ENCODE results near the gene RAD50. TPM values are rescaled to one million over a fixed set of nuclear protein-coding genes. Genes with fewer than 3 reads are reported as not detected.

Gene RAD50
- total and polyA plus RNA-seq, 7 donors: 6.0 to 34.6 (median 20.0) TPM

GRCh38 chr5:132644177-132644576, 87.4 kb downstream of the RAD50 start:
- DNase-seq: no peak
- peaks cover 0 to 3% (median 0%) of the 10 kb centered on the region in 4 donors for H3K9me3 ChIP-seq
- H3K27me3 ChIP-seq: no peaks in the 10 kb centered on the region
- H3K36me3 ChIP-seq: peaks cover 20 to 52% (median 25%) of the 10 kb centered on the region in 4 donors
- TF ChIP-seq EP300 (IDR thresholded peaks at IDR 0.05) (no peak), POLR2A (IDR thresholded peaks at IDR 0.05) (no peak), CTCF (IDR thresholded peaks at IDR 0.05) (no peak), POLR2AphosphoS5 (IDR thresholded peaks at IDR 0.05) (no peak)
- H3K27ac ChIP-seq: no peak overlapping the region
- no peak overlapping the region for H3K4me3 ChIP-seq
- H3K4me1 ChIP-seq: no peaks in the 10 kb centered on the region
- intact Hi-C loops (cut with DNase I): no loop called here

- DNase-seq: no peak
- intact Hi-C loops (cut with DNase I): no loop called here
Observed at GRCh38 chr5:132646583-132647266, 89.9 kb downstream of the RAD50 start.

GRCh38 chr5:132647473-132647872, 90.7 kb downstream of the RAD50 start:
- H3K9me3 ChIP-seq: peaks cover 0 to 3% (median 0%) of the 10 kb centered on the region in 4 donors
- H3K4me1 ChIP-seq: no peaks in the 10 kb centered on the region
- DNase-seq: no peak
- H3K36me3 ChIP-seq: peaks cover 0 to 19% (median 6%) of the 10 kb centered on the region in 4 donors
- 71 to 89% methylated on average over 2 of the region's 2 CpGs for WGBS, 2 donors
- H3K27me3 ChIP-seq: no peaks in the 10 kb centered on the region
- H3K27ac ChIP-seq: no peak overlapping the region
- no peak overlapping the region for H3K4me3 ChIP-seq
- TF ChIP-seq EP300 (IDR thresholded peaks at IDR 0.05) (no peak), POLR2AphosphoS5 (IDR thresholded peaks at IDR 0.05) (no peak), POLR2A (IDR thresholded peaks at IDR 0.05) (no peak), CTCF (IDR thresholded peaks at IDR 0.05) (no peak)
- intact Hi-C loops (cut with DNase I): no loop called here

More at GRCh38 chr5:132646583-132647266, 89.9 kb downstream of the RAD50 start:
- TF ChIP-seq POLR2AphosphoS5 (IDR thresholded peaks at IDR 0.05): no peak
- no peak for TF ChIP-seq EP300 (IDR thresholded peaks at IDR 0.05)
- no peak for TF ChIP-seq POLR2A (IDR thresholded peaks at IDR 0.05)
- no peak for TF ChIP-seq CTCF (IDR thresholded peaks at IDR 0.05)
- Histone ChIP-seq H3K27ac (no peak overlapping the region), H3K27me3 (no peaks in the 10 kb centered on the region), H3K4me1 (no peaks in the 10 kb centered on the region), H3K9me3 (peaks cover 0 to 3% (median 0%) of the 10 kb centered on the region in 4 donors), H3K36me3 (peaks cover 4 to 26% (median 9%) of the 10 kb centered on the region in 4 donors), H3K4me3 (no peak overlapping the region)
- WGBS, 2 donors: 70 to 88% methylated on average over 11 of the region's 11 CpGs

- DNase-seq: no peak
- Histone ChIP-seq H3K27ac (no peak overlapping the region), H3K27me3 (no peaks in the 10 kb centered on the region), H3K4me3 (no peak overlapping the region), H3K4me1 (no peaks in the 10 kb centered on the region), H3K9me3 (peaks cover 0 to 3% (median 0%) of the 10 kb centered on the region in 4 donors), H3K36me3 (peaks cover 0 to 10% (median 1%) of the 10 kb centered on the region in 4 donors)
- TF ChIP-seq EP300 (IDR thresholded peaks at IDR 0.05) (no peak), POLR2AphosphoS5 (IDR thresholded peaks at IDR 0.05) (no peak), POLR2A (IDR thresholded peaks at IDR 0.05) (no peak), CTCF (IDR thresholded peaks at IDR 0.05) (no peak)
- intact Hi-C loops (cut with DNase I): no loop called here
- 98 to 100% methylated on average over 1 of the region's 1 CpG for WGBS, 2 donors
Observed at GRCh38 chr5:132648355-132648754, 91.6 kb downstream of the RAD50 start.
